HG03469 (cell line): ENCODE measurements around the gene SYNDIG1.

ENCODE experiments used
- ATAC-seq: cut with Tn5 transposase; IDR thresholded peaks from one replicate; pipeline ENCODE4 v1.9.1; 2021; ENCODE audit warnings: mild to moderate bottlenecking, moderate library complexity, moderate number of reproducible peaks; ENCODE audit not compliant: unreplicated experiment

SYNDIG1 gene

GRCh38 chr20:24519476-24519875 is 50.0 kb downstream of the SYNDIG1 start:
- no peak for ATAC-seq

DNA sequence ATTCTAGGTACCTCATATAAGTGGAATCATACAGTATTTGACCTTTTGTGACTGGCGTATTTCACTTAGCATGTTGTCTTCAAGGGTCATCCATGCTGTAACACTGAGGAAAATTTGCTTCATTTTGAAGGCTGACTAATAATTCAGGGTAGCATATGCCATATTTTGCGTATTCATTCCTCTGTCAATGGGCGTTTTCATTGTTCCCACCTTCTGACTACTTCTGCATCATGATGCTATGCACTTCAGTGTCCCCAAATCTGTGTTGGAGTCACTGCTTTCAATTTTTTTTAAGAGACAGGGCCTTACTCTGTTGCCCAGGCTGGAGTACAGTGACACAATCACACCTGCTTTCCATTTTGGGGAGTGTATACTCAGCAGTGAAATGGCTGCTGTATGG is 51.6 kb downstream of the SYNDIG1 start:
- no peak for ATAC-seq

DNA sequence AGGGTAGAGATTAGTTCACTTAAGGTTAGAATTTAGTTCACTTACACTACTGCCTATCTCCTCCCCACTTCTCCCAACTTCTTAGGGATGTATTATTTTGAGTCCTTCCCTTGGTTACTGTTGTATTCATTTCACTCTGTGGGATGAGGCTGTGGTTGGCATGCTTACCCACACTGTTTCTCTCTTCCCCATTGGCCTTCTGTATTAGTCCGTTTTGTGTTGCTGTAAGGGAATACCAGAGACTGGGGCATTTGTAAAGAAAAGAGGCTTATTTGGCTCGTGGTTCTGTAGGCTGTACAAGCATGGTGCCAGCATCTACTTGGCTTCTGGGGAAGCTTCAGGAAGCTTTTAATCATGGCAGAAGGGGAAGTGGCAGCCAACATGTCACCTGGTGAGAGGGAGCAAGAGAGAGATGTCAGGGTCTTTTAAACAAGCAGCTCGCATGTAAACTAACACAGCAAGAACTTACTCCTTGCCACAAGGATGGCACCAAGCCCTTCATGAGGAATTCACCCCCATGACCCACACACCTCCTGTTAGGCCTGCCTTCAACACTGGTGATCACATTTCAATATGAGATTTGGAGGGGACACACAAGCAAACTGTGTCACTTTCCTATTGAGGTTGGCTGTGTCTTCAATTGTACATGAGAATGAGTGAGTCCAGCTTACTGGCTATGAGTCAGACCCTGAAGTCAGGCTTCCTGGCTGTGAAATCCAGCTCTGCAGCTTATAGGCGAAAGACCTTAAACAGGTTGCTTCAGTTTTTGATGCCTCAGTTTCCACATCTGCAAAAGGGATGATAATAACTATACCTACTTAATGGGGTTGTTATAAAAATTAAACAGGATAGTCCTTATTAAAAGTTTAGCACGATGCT is 53.3 kb downstream of the SYNDIG1 start:
- no peak for ATAC-seq

GRCh38 chr20:24523661-24524060 is 54.2 kb downstream of the SYNDIG1 start:
- ATAC-seq: no peak

- no peak for ATAC-seq
Observed at GRCh38 chr20:24528583-24529368, 59.3 kb downstream of the SYNDIG1 start.

DNA sequence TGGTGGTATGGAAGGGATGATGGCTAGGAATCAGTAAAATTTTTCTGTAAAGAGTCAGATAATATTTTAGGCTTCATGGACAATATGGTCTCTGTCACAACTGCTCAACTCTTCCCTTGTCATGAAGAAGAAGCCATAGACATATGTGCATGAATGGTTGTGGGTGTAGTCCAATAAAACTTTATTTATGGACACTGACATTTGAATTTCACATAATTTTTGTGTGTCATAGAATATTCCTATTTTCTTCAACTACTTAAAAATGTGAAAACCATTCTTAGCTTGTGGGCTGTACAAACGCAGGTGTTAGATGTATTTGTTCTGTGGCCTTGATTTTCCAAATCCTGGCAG is 59.9 kb downstream of the SYNDIG1 start:
- no peak for ATAC-seq

- ATAC-seq: no peak
Observed at GRCh38 chr20:24530131-24530680, 60.8 kb downstream of the SYNDIG1 start.

DNA sequence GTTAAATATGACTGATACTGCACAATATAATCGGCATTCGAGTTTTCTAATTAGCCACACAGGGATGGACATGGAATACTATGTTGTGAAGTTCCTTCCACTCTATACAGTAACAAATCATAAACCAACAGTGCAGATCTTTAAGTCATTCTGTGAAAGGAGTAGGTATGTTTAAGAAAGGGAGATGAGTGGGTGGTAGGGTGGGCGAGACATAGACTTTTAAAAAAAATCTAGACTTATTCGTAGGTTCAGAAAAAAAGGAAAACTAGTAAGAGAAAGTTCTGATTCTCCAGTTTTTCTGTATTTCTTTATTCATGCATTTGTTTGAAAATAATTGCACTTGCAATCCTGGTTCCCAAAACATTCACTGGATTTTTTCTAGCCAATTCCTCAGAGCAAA is 61.8 kb downstream of the SYNDIG1 start:
- no peak for ATAC-seq

DNA sequence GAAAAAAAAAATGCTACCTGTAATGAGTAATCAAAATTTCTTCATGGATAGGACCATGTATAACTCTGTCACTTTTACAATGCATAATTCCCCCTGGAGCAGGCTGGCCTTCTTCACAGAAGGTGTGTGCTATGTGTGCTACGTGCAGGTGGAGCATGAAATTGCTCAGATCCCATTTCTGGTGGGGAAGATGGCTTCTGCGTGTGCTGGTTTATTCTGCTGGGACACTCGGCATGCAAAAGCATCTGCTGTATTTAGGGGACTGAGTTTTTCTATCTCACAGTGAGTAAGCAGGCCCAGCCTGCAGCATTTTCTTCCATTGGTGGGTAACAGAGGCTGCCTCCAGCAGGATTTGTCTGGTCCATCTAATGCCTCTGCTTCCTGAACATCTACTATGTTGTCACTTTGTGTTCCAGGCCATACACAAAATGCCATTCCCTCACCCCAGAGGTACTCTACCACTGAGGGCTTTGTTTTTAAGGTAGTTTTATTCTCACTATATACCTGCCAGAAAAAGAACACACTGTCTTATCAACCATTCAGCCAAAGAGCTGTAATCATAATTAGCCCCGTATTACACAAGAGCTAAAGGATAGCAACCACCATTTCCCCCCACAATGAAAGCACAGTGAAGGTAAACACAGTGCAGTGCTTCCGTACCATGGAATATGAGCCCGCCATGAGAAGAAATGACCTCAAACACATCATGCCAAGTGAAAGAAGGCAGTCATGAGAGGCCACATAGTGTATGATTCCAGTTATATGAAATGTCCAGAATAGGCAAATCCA is 62.4 kb downstream of the SYNDIG1 start:
- ATAC-seq: no peak

GRCh38 chr20:24533449-24533848 is 64.0 kb downstream of the SYNDIG1 start:
- ATAC-seq: no peak

DNA sequence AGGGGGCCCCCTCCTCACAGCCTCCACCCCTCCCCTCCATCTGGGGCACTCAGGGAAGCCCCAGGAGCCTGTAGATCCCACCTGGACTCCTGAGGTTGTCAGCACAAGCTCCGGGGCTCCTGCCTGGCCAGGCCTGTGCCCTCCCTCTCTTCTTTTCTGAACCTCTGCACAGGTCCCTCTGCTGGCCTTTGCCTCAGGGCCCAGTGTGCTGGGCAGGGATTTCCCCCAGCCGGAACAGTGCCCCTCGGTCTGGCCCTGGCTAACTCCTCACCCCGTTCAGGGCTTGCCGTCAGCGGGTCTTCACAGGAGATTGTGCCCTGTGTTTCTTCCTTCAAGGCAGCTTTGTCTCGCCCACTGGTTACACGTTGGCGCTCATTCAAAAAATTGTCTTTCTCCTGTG is 64.9 kb downstream of the SYNDIG1 start:
- no peak for ATAC-seq

DNA sequence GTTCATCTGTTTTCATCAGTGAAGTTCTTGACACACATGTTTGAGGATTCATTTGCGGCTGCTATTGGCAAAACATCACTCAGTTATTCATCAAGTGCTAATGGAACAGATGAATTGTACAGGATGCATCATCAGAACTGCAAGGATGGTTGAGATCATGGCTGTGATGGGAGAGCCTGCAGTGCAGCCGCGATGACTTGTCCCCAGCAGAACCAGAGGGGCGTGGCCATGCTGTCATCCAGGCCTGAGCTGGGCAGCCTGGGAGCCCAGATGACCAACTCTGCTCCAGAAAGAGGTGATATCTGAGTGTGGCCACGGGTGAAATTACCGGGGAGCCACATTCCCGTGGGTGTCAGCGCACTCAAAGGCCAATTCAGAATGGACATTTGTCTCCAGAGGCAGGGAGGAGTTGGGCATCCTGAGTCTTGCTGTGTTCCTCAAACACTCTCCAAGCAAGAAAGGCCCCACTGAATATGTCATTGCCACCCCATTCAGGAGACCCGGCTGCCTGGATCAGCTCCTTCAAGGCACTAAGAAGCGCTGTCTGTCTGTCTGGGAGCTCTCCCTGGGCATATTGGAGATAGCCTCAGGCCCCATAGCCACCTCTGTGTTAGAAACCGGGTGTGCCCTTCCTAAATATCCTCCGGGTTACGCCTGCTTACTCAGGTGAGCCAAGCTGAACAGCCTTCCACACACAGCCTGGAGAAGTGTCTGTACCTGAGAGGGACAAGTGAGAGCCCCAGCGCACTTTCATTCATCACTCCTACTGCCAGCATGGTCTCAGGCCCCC is 66.7 kb downstream of the SYNDIG1 start:
- ATAC-seq: no peak

DNA sequence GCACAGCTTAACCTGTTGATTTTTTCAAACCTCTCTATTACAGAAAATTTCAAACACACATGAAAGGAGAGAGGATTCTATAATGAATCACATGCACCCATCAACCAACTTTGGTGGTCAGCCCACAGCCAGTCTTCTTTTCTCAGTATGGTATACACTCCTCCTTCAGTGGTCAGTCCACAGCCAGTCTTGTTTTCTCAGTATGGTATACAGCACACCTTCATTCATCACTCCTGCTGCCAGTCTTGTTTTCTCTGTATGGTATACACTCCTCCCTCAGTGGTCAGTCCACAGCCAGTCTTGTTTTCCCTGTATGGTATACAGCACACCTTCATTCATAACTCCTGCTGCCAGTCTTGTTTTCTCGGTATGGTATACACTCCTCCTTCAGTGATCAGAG is 67.8 kb downstream of the SYNDIG1 start:
- no peak for ATAC-seq

GRCh38 chr20:24542721-24543120 is 73.3 kb downstream of the SYNDIG1 start:
- no peak for ATAC-seq

DNA sequence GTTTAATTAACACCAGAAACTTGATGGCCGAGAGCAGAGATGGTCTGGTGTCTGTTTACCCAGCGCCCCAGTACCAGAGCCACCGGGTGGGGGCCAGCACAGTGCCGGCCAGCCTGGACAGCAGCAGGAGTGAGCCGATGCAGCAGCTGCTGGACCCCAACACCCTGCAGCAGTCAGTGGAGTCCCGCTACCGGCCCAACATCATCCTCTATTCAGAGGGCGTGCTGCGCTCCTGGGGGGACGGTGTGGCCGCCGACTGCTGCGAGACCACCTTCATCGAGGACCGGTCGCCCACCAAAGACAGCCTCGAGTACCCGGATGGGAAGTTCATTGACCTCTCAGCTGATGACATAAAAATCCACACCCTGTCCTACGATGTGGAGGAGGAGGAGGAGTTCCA is 73.7 kb downstream of the SYNDIG1 start:
- ATAC-seq: no peak

DNA sequence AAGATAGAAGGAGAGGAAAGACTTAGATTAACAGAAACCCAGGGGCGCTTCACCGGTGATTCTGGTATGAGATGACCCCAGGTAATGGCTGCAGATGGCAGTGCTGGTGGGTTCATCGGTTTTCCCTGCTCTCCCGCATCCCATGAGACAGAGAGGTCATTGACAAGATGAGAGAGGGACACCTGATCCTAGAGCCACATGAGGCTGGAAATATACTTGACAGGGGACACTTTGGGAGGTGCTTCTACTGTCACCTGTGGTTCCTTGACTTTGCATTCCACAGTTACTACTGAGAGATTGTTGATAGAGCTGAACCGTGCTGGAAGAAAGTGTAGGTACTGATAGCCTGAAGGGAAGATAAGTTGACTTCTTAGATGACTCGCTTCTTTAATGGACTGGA is 74.3 kb downstream of the SYNDIG1 start:
- no peak for ATAC-seq

DNA sequence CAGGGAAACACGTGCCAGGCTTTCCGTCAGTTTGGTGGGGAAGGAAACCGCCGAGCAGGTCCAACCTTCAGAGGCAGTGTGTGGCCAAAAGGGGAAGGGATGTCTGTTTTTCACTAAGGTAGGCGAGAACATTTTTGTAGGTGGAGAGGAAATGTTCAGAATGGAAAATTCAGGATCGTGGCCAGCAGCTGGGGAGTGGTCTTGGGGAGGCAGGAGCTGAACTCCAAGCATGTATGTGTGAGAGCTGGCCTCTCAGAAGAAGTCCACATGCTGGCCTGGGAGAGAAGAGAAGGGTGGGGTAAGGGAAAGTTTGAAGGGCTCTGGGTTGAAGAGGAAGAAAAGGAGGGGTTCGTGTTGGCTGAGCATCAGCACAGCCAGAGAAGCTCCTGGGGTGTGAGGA is 74.9 kb downstream of the SYNDIG1 start:
- no peak for ATAC-seq

DNA sequence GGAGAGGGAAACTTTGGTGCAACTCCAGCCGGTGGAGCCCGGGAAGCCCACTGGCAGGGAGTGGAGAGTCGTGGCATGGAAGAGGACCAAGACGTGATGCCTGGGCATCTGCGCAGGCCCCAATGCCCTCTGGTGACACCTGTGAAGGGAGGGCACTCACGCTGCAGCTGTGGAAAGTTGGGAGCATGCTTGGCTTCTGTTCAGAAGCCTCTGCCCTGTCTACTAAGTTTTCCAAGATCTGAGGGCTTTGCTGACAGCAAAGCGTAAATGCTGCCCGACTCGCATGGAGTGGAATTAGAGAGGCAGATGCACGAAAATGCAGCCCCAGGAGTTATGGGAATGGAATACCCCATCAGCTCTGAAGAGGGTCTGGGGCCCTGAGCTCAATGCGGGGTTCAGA is 75.7 kb downstream of the SYNDIG1 start:
- no peak for ATAC-seq

DNA sequence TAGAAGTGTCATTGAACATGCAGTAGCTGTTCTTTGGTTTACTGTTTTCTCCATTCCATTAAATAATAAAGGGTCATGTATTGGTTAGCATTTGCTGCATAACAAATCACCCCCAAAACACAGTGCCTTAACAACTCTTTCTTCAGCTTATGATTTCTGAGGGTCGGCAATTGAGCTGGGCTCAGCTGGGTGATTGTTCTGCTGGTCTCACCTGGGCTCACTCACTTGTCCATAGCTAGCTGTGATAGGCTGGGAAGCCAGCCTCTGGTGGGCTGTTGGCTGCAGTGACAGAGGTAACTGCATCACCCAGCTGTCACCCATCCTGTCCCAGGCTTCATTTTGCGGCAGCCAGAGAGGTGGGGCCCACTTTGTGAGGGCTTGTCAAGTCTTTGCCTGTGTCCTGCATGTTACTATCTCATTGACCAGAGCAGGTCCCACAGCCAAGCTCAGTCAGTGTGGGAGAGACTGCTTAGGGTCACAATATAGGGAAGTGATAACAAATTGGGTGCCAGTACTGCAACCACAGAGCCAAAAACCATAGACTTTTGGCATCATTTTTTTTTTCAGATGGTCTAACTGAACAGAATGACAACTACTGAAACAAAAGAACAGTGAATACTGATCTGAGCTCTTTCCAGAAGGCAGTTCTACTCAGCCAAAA is 76.9 kb downstream of the SYNDIG1 start:
- ATAC-seq: no peak

GRCh38 chr20:24547967-24548366 is 78.5 kb downstream of the SYNDIG1 start:
- ATAC-seq: no peak
